ENCODE data around the gene MAPRE3.

GRCh38 chr2:26979741-26980140 is 9.3 kb downstream of the MAPRE3 start:
- TF ChIP-seq CTCF (IDR thresholded peaks at IDR 0.05), result no peak
- no peak for TF ChIP-seq POLR2AphosphoS5 (IDR thresholded peaks at IDR 0.05)
- no peak for TF ChIP-seq POLR2A (IDR thresholded peaks at IDR 0.05; ENCODE audit: low read depth)
- TF ChIP-seq EP300 (IDR thresholded peaks at IDR 0.05), result no peak
